WTC11 (cell line): ENCODE measurements around the gene GLYR1. TPM values are rescaled to one million over a fixed set of nuclear protein-coding genes. Genes with fewer than 3 reads are reported as not detected.

Experiments
- ATAC-seq: fragments of 200-7000 bp; cut with Tn5 transposase; 2 replicates; pipeline ENCODE4 v1.10.0; 2021; ENCODE audit warnings: mild to moderate bottlenecking, moderate library complexity
- CTCF ChIA-PET: fragments of 300-600 bp; sonication (Branson Sonifier 250); formaldehyde crosslinking; loops from one replicate; lab custom pipeline; 2021; ENCODE audit warnings: antibody characterized with exemption; lab: Charles Lee
- POLR2A ChIA-PET: fragments of 350-600 bp; sonication (Branson Sonifier 250); formaldehyde crosslinking; loops from one replicate; lab custom pipeline; 2021; ENCODE audit warnings: antibody characterized with exemption; lab: Charles Lee
- DNase-seq: peaks from one replicate; pipeline ENCODE4 v3.0.0; 2021; ENCODE audit warnings: low spot score
- H3K27ac Mint-ChIP-seq: 2 replicates; pipeline ENCODE4 v1.8.0; 2021; ENCODE audit warnings: mixed read lengths
- H3K27me3 Mint-ChIP-seq: 2 replicates; pipeline ENCODE4 v1.8.0; 2021; ENCODE audit warnings: low read depth, mild to moderate bottlenecking, moderate library complexity, mixed read lengths
- H3K36me3 Mint-ChIP-seq: 2 replicates; pipeline ENCODE4 v1.8.0; 2021; ENCODE audit warnings: mixed read lengths
- H3K4me1 Mint-ChIP-seq: 2 replicates; pipeline ENCODE4 v1.8.0; 2022; ENCODE audit warnings: mixed read lengths
- H3K4me3 Mint-ChIP-seq: 2 replicates; pipeline ENCODE4 v1.8.0; 2021; ENCODE audit warnings: mild to moderate bottlenecking, moderate library complexity, mixed read lengths
- H3K9me3 Mint-ChIP-seq: 2 replicates; pipeline ENCODE4 v1.8.0; 2021; ENCODE audit warnings: mixed read lengths
- AR ChIP-seq: fragments of 250-450 bp; sonication (Bioruptor Pico); IDR thresholded peaks from 2 replicates; pipeline ENCODE4 v1.9.0; 2021; ENCODE audit warnings: mild to moderate bottlenecking
- FOXP4 ChIP-seq: sonication (generic); formaldehyde crosslinking; IDR thresholded peaks from 2 replicates; pipeline ENCODE4 v1.8.0; 2022; ENCODE audit warnings: mild to moderate bottlenecking, missing genetic modification reagents
- HMGA2 ChIP-seq: fragments of 250-450 bp; sonication (Bioruptor Pico); IDR thresholded peaks from 2 replicates; pipeline ENCODE4 v1.4.0; 2021; ENCODE audit warnings: mild to moderate bottlenecking, moderate library complexity
- IRF2 ChIP-seq: sonication (generic); formaldehyde crosslinking; IDR thresholded peaks from 2 replicates; pipeline ENCODE4 v1.8.0; 2022; ENCODE audit warnings: low read depth, missing genetic modification reagents, borderline replicate concordance
- JUN ChIP-seq: sonication (generic); formaldehyde crosslinking; IDR thresholded peaks from 2 replicates; pipeline ENCODE4 v1.8.0; 2023; ENCODE audit warnings: mild to moderate bottlenecking, missing genetic modification reagents
- NR1H2 ChIP-seq: sonication (generic); formaldehyde crosslinking; IDR thresholded peaks from 2 replicates; pipeline ENCODE4 v1.9.0; 2021; ENCODE audit warnings: mild to moderate bottlenecking, moderate library complexity, missing genetic modification reagents
- NR3C1 ChIP-seq: sonication (generic); formaldehyde crosslinking; conservative IDR thresholded peaks from 2 replicates; pipeline ENCODE4 v1.8.1; 2023; ENCODE audit warnings: low read depth, mild to moderate bottlenecking, missing genetic modification reagents
- PREB ChIP-seq: sonication (generic); formaldehyde crosslinking; IDR thresholded peaks from 2 replicates; pipeline ENCODE4 v1.8.1; 2022; ENCODE audit warnings: mild to moderate bottlenecking, missing genetic modification reagents, moderate library complexity, borderline replicate concordance
- SP1 ChIP-seq: sonication (generic); formaldehyde crosslinking; conservative IDR thresholded peaks from 2 replicates; pipeline ENCODE4 v1.8.1; 2022; ENCODE audit warnings: missing genetic modification reagents
- TCF7 ChIP-seq: sonication (generic); formaldehyde crosslinking; IDR thresholded peaks from 2 replicates; pipeline ENCODE4 v1.8.0; 2022; ENCODE audit warnings: mild to moderate bottlenecking, low read depth, missing genetic modification reagents, moderate library complexity
- TEAD4 ChIP-seq: sonication (generic); formaldehyde crosslinking; IDR thresholded peaks from 2 replicates; pipeline ENCODE4 v1.8.0; 2022; ENCODE audit warnings: mild to moderate bottlenecking, missing genetic modification reagents
- ZNF232 ChIP-seq: sonication (generic); formaldehyde crosslinking; IDR thresholded peaks from 2 replicates; pipeline ENCODE4 v1.8.0; 2022; ENCODE audit warnings: mild to moderate bottlenecking, missing genetic modification reagents
- ZNF396 ChIP-seq: fragments of 250-450 bp; sonication (Bioruptor Pico); IDR thresholded peaks from 2 replicates; pipeline ENCODE4 v1.8.0; 2021; ENCODE audit warnings: mild to moderate bottlenecking, moderate library complexity, borderline replicate concordance
- ZNF532 ChIP-seq: fragments of 250-450 bp; sonication (Bioruptor Pico); IDR thresholded peaks from 2 replicates; pipeline ENCODE4 v1.9.0; 2021; ENCODE audit warnings: mild to moderate bottlenecking, borderline replicate concordance
- total RNA-seq: library from RNA; stranded (reverse); gene quantifications from 3 replicates; pipeline ENCODE4 v1.2.3, GENCODE V29; 2021
- TF ChIP-seq, protein P1 (sequence below): fragments of 250-450 bp; sonication (Bioruptor Pico); IDR thresholded peaks from 2 replicates; pipeline ENCODE4 v1.9.0; 2021; ENCODE audit warnings: mild to moderate bottlenecking
- TF ChIP-seq, protein P2 (sequence below): fragments of 250-450 bp; sonication (Bioruptor Pico); IDR thresholded peaks from 2 replicates; pipeline ENCODE4 v1.9.0; 2021; ENCODE audit warnings: moderate library complexity, mild to moderate bottlenecking, inconsistent platforms, borderline replicate concordance
- TF ChIP-seq, protein P3 (sequence below): sonication (generic); formaldehyde crosslinking; IDR thresholded peaks from 2 replicates; pipeline ENCODE4 v1.8.0; 2022; ENCODE audit warnings: mild to moderate bottlenecking, missing genetic modification reagents
- TF ChIP-seq, protein P4 (sequence below): sonication (generic); formaldehyde crosslinking; conservative IDR thresholded peaks from 2 replicates; pipeline ENCODE4 v1.8.1; 2023; ENCODE audit warnings: mild to moderate bottlenecking, low read depth, missing genetic modification reagents, moderate library complexity

The GLYR1 gene
- total RNA-seq, 1 experiment from 2014 or later: 103 TPM

GRCh38 chr16:4882633-4883285 lies 35.7 kb upstream of the GLYR1 start (continued):
- TF ChIP-seq FOXP4 (CRISPR knock-in tag): no peak
- TF ChIP-seq NR3C1 (CRISPR knock-in tag): no peak
- TF ChIP-seq, protein P1, sequence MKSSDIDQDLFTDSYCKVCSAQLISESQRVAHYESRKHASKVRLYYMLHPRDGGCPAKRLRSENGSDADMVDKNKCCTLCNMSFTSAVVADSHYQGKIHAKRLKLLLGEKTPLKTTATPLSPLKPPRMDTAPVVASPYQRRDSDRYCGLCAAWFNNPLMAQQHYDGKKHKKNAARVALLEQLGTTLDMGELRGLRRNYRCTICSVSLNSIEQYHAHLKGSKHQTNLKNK (CRISPR knock-in tag): no peak
- TF ChIP-seq ZNF532 (CRISPR knock-in tag): no peak
- TF ChIP-seq, protein P2, sequence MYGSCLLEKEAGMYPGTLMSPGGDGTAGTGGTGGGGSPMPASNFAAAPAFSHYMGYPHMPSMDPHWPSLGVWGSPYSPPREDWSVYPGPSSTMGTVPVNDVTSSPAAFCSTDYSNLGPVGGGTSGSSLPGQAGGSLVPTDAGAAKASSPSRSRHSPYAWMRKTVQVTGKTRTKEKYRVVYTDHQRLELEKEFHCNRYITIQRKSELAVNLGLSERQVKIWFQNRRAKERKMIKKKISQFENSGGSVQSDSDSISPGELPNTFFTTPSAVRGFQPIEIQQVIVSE (CRISPR knock-in tag): no peak
- TF ChIP-seq, all 79 proteins: peak for 0

GRCh38 chr16:4882000-4882632 lies 35.0 kb upstream of the GLYR1 start:
- ATAC-seq (no peak), DNase-seq (no peak)
- H3K4me3 Mint-ChIP-seq: no peak overlapping the region
- ChIA-PET CTCF (no interaction called here), POLR2A (no interaction called here)
- H3K36me3 Mint-ChIP-seq: peaks cover 74% of the 10 kb centered on the region
- no peaks in the 10 kb centered on the region for H3K27me3 Mint-ChIP-seq
- H3K27ac Mint-ChIP-seq: no peak overlapping the region
- no peaks in the 10 kb centered on the region for H3K9me3 Mint-ChIP-seq
- no peaks in the 10 kb centered on the region for H3K4me1 Mint-ChIP-seq
- no peak for TF ChIP-seq TCF7 (CRISPR knock-in tag)
- no peak for TF ChIP-seq ZNF396
- TF ChIP-seq PREB: no peak
- TF ChIP-seq NR1H2 (CRISPR knock-in tag): no peak
- TF ChIP-seq HMGA2: no peak
- TF ChIP-seq, protein P3, sequence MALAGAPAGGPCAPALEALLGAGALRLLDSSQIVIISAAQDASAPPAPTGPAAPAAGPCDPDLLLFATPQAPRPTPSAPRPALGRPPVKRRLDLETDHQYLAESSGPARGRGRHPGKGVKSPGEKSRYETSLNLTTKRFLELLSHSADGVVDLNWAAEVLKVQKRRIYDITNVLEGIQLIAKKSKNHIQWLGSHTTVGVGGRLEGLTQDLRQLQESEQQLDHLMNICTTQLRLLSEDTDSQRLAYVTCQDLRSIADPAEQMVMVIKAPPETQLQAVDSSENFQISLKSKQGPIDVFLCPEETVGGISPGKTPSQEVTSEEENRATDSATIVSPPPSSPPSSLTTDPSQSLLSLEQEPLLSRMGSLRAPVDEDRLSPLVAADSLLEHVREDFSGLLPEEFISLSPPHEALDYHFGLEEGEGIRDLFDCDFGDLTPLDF: no peak
- TF ChIP-seq, protein P4, sequence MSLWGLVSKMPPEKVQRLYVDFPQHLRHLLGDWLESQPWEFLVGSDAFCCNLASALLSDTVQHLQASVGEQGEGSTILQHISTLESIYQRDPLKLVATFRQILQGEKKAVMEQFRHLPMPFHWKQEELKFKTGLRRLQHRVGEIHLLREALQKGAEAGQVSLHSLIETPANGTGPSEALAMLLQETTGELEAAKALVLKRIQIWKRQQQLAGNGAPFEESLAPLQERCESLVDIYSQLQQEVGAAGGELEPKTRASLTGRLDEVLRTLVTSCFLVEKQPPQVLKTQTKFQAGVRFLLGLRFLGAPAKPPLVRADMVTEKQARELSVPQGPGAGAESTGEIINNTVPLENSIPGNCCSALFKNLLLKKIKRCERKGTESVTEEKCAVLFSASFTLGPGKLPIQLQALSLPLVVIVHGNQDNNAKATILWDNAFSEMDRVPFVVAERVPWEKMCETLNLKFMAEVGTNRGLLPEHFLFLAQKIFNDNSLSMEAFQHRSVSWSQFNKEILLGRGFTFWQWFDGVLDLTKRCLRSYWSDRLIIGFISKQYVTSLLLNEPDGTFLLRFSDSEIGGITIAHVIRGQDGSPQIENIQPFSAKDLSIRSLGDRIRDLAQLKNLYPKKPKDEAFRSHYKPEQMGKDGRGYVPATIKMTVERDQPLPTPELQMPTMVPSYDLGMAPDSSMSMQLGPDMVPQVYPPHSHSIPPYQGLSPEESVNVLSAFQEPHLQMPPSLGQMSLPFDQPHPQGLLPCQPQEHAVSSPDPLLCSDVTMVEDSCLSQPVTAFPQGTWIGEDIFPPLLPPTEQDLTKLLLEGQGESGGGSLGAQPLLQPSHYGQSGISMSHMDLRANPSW: no peak
- TF ChIP-seq JUN (CRISPR knock-in tag): no peak
- no peak for TF ChIP-seq IRF2
- TF ChIP-seq AR (CRISPR knock-in tag): no peak
- TF ChIP-seq SP1 (CRISPR knock-in tag): no peak
- TF ChIP-seq TEAD4 (CRISPR knock-in tag): no peak
- TF ChIP-seq ZNF232 (CRISPR knock-in tag): no peak
